Measurements from ENCODE around the gene HAL. TPM values are rescaled to one million over a fixed set of nuclear protein-coding genes. Genes with fewer than 3 reads are reported as not detected.

Gene HAL
- total and polyA plus RNA-seq, 2 of the 8 experiments (the other 6 are each of a cell fraction or from before 2014, with no cell fraction given), result 0.12 to 0.17 TPM

- TF ChIP-seq SAP30 (IDR thresholded peaks at IDR 0.05; ENCODE audit: insufficient read depth, insufficient replicate concordance, low read length) (no peak), CTBP2 (IDR thresholded peaks at IDR 0.05; ENCODE audit: borderline replicate concordance, insufficient read depth, insufficient read length, low read length) (no peak)
These were observed 15.7 kb downstream of the HAL start (continued) for GRCh38 chr12:95980437-95980836.
